ENCODE results near the gene DYNC1I1.

DYNC1I1 gene

GRCh38 chr7:96055717-96056116 lies 283.4 kb downstream of the DYNC1I1 start:
- DNase-seq (no peak), ATAC-seq (replicated peaks) (no peak)
- no peak overlapping the region for H3K27ac Mint-ChIP-seq
- H3K27me3 Mint-ChIP-seq, result peaks cover 11 to 24% of the 10 kb centered on the region in 2 donors
- H3K4me3 Mint-ChIP-seq, result no peak overlapping the region
- H3K9me3 Mint-ChIP-seq, result no peaks in the 10 kb centered on the region
- peaks cover 2% of the 10 kb centered on the region for H3K36me3 Mint-ChIP-seq (ENCODE audit: insufficient read depth)
- no peaks in the 10 kb centered on the region for H3K4me1 Mint-ChIP-seq (ENCODE audit: low read depth in 2 of 2)

- no peak overlapping the region for H3K27ac Mint-ChIP-seq
- peaks cover 30 to 41% of the 10 kb centered on the region in 2 donors for H3K27me3 Mint-ChIP-seq
- no peak overlapping the region for H3K4me3 Mint-ChIP-seq
- ATAC-seq (replicated peaks) (no peak), DNase-seq (no peak)
- H3K4me1 Mint-ChIP-seq (ENCODE audit: low read depth in 2 of 2), result no peaks in the 10 kb centered on the region
- no peaks in the 10 kb centered on the region for H3K9me3 Mint-ChIP-seq
- peaks cover 2% of the 10 kb centered on the region for H3K36me3 Mint-ChIP-seq (ENCODE audit: insufficient read depth)
Measured at GRCh38 chr7:96059075-96059474, 286.7 kb downstream of the DYNC1I1 start.

- Mint-ChIP-seq H3K36me3 (ENCODE audit: insufficient read depth) (peaks cover 2% of the 10 kb centered on the region), H3K4me1 (ENCODE audit: low read depth in 2 of 2) (no peaks in the 10 kb centered on the region), H3K9me3 (no peaks in the 10 kb centered on the region), H3K27ac (no peak overlapping the region), H3K4me3 (no peak overlapping the region), H3K27me3 (peaks cover 38 to 48% of the 10 kb centered on the region in 2 donors)
- DNase-seq, result no peak
- no peak for ATAC-seq (replicated peaks)
Measured at GRCh38 chr7:96061009-96061408, 288.7 kb downstream of the DYNC1I1 start.

GRCh38 chr7:96061844-96062243 lies 289.5 kb downstream of the DYNC1I1 start:
- Mint-ChIP-seq H3K4me3 (no peak overlapping the region), H3K27me3 (peaks cover 41 to 42% of the 10 kb centered on the region in 2 donors), H3K4me1 (ENCODE audit: low read depth in 2 of 2) (no peaks in the 10 kb centered on the region), H3K36me3 (ENCODE audit: insufficient read depth) (peaks cover 2% of the 10 kb centered on the region), H3K9me3 (no peaks in the 10 kb centered on the region), H3K27ac (no peak overlapping the region)
- ATAC-seq (replicated peaks), result no peak
- no peak for DNase-seq

GRCh38 chr7:96067321-96067720 lies 295.0 kb downstream of the DYNC1I1 start:
- H3K9me3 Mint-ChIP-seq, result no peaks in the 10 kb centered on the region
- no peaks in the 10 kb centered on the region for H3K36me3 Mint-ChIP-seq (ENCODE audit: insufficient read depth)
- no peak for DNase-seq
- no peak overlapping the region for H3K27ac Mint-ChIP-seq
- no peak overlapping the region for H3K4me3 Mint-ChIP-seq
- no peaks in the 10 kb centered on the region for H3K4me1 Mint-ChIP-seq (ENCODE audit: low read depth in 2 of 2)
- no peak for ATAC-seq (replicated peaks)
- peaks cover 29 to 62% of the 10 kb centered on the region in 2 donors for H3K27me3 Mint-ChIP-seq

- no peak overlapping the region for H3K4me3 Mint-ChIP-seq
- no peaks in the 10 kb centered on the region for H3K9me3 Mint-ChIP-seq
- H3K36me3 Mint-ChIP-seq (ENCODE audit: insufficient read depth), result no peaks in the 10 kb centered on the region
- DNase-seq (no peak), ATAC-seq (replicated peaks) (no peak)
- peaks cover 29 to 51% of the 10 kb centered on the region in 2 donors for H3K27me3 Mint-ChIP-seq
- H3K4me1 Mint-ChIP-seq (ENCODE audit: low read depth in 2 of 2), result no peaks in the 10 kb centered on the region
- no peak overlapping the region for H3K27ac Mint-ChIP-seq
Measured at GRCh38 chr7:96069401-96069800, 297.0 kb downstream of the DYNC1I1 start.

GRCh38 chr7:96074871-96075270 lies 302.5 kb downstream of the DYNC1I1 start:
- peaks cover 46 to 48% of the 10 kb centered on the region in 2 donors for H3K27me3 Mint-ChIP-seq
- no peak for DNase-seq
- no peak overlapping the region for H3K4me3 Mint-ChIP-seq
- no peak overlapping the region for H3K27ac Mint-ChIP-seq
- no peak for ATAC-seq (replicated peaks)
- peaks cover 6 to 8% of the 10 kb centered on the region in 2 donors for H3K4me1 Mint-ChIP-seq (ENCODE audit: low read depth in 2 of 2)
- no peaks in the 10 kb centered on the region for H3K36me3 Mint-ChIP-seq (ENCODE audit: insufficient read depth)
- H3K9me3 Mint-ChIP-seq, result no peaks in the 10 kb centered on the region

- peaks cover 54% of the 10 kb centered on the region in 2 donors for H3K27me3 Mint-ChIP-seq
- ATAC-seq (replicated peaks), result peak; percentile 77
- H3K9me3 Mint-ChIP-seq, result no peaks in the 10 kb centered on the region
Measured at GRCh38 chr7:96075510-96076349, 303.4 kb downstream of the DYNC1I1 start.

GRCh38 chr7:96076350-96076707 lies 304.0 kb downstream of the DYNC1I1 start:
- no peaks in the 10 kb centered on the region for H3K9me3 Mint-ChIP-seq
- H3K36me3 Mint-ChIP-seq (ENCODE audit: insufficient read depth), result no peaks in the 10 kb centered on the region
- no peak for DNase-seq
- H3K27me3 Mint-ChIP-seq, result peaks cover 52 to 54% of the 10 kb centered on the region in 2 donors
- no peak for ATAC-seq (replicated peaks)
- peak overlapping the region; percentile 76 to 77 for H3K4me3 Mint-ChIP-seq
- peaks cover 6 to 8% of the 10 kb centered on the region in 2 donors for H3K4me1 Mint-ChIP-seq (ENCODE audit: low read depth in 2 of 2)
- H3K27ac Mint-ChIP-seq, result no peak overlapping the region

More at GRCh38 chr7:96075510-96076349, 303.4 kb downstream of the DYNC1I1 start:
- peak; percentile 16 to 22 (median 17) for DNase-seq
- no peaks in the 10 kb centered on the region for H3K36me3 Mint-ChIP-seq (ENCODE audit: insufficient read depth)
- peak overlapping the region; percentile 76 to 77 for H3K4me3 Mint-ChIP-seq
- peaks cover 6 to 8% of the 10 kb centered on the region in 2 donors for H3K4me1 Mint-ChIP-seq (ENCODE audit: low read depth in 2 of 2)
- no peak overlapping the region for H3K27ac Mint-ChIP-seq

- Mint-ChIP-seq H3K36me3 (ENCODE audit: insufficient read depth) (no peaks in the 10 kb centered on the region), H3K4me1 (ENCODE audit: low read depth in 2 of 2) (peaks cover 6 to 8% of the 10 kb centered on the region in 2 donors), H3K4me3 (no peak overlapping the region), H3K9me3 (no peaks in the 10 kb centered on the region), H3K27ac (no peak overlapping the region), H3K27me3 (peaks cover 41 to 59% of the 10 kb centered on the region in 2 donors)
- DNase-seq (no peak), ATAC-seq (replicated peaks) (no peak)
Measured at GRCh38 chr7:96080027-96080426, 307.7 kb downstream of the DYNC1I1 start.

GRCh38 chr7:96084881-96085553 lies 312.7 kb downstream of the DYNC1I1 start:
- H3K9me3 Mint-ChIP-seq, result no peaks in the 10 kb centered on the region
- peaks cover 10 to 44% of the 10 kb centered on the region in 2 donors for H3K27me3 Mint-ChIP-seq
- ATAC-seq (replicated peaks) (no peak), DNase-seq (no peak)
- no peak overlapping the region for H3K27ac Mint-ChIP-seq
- H3K4me3 Mint-ChIP-seq, result no peak overlapping the region
- H3K4me1 Mint-ChIP-seq (ENCODE audit: low read depth in 2 of 2), result no peaks in the 10 kb centered on the region
- no peaks in the 10 kb centered on the region for H3K36me3 Mint-ChIP-seq (ENCODE audit: insufficient read depth)

GRCh38 chr7:96085953-96086352 lies 313.6 kb downstream of the DYNC1I1 start:
- Mint-ChIP-seq H3K9me3 (no peaks in the 10 kb centered on the region), H3K27ac (no peak overlapping the region), H3K4me3 (no peak overlapping the region), H3K27me3 (peaks cover 9 to 43% of the 10 kb centered on the region in 2 donors), H3K4me1 (ENCODE audit: low read depth in 2 of 2) (no peaks in the 10 kb centered on the region), H3K36me3 (ENCODE audit: insufficient read depth) (no peaks in the 10 kb centered on the region)
- DNase-seq, result no peak
- no peak for ATAC-seq (replicated peaks)

GRCh38 chr7:96088579-96088978 lies 316.2 kb downstream of the DYNC1I1 start:
- Mint-ChIP-seq H3K4me1 (ENCODE audit: low read depth in 2 of 2) (no peaks in the 10 kb centered on the region), H3K27ac (no peak overlapping the region), H3K9me3 (no peaks in the 10 kb centered on the region), H3K27me3 (peaks cover 28 to 41% of the 10 kb centered on the region in 2 donors), H3K4me3 (no peak overlapping the region), H3K36me3 (ENCODE audit: insufficient read depth) (no peaks in the 10 kb centered on the region)
- DNase-seq (no peak), ATAC-seq (replicated peaks) (no peak)

- H3K9me3 Mint-ChIP-seq, result no peaks in the 10 kb centered on the region
- no peak overlapping the region for H3K27ac Mint-ChIP-seq
- no peak overlapping the region for H3K4me3 Mint-ChIP-seq
- H3K36me3 Mint-ChIP-seq (ENCODE audit: insufficient read depth), result no peaks in the 10 kb centered on the region
- ATAC-seq (replicated peaks), result no peak
- peaks cover 28 to 38% of the 10 kb centered on the region in 2 donors for H3K27me3 Mint-ChIP-seq
- no peak for DNase-seq
- H3K4me1 Mint-ChIP-seq (ENCODE audit: low read depth in 2 of 2), result no peaks in the 10 kb centered on the region
Measured at GRCh38 chr7:96089511-96089910, 317.2 kb downstream of the DYNC1I1 start.
